Adipocyte (in vitro differentiated cells): Measurements from ENCODE around the gene KCMF1.

ENCODE experiments used
- DNase-seq: peaks from one replicate; pipeline ENCODE4 v3.0.0-alpha.2; 2015; ENCODE audit warnings: low read depth
- H3K27me3 ChIP-seq: replicated peaks from 2 replicates; pipeline ENCODE4 v1.7.0; 2013; ENCODE audit warnings: mild to moderate bottlenecking, low read length, moderate library complexity; ENCODE audit not compliant: control insufficient read depth, insufficient read depth
- H3K36me3 ChIP-seq: 2 replicates; pipeline ENCODE4 v1.7.0; 2013; ENCODE audit warnings: low read length, mild to moderate bottlenecking, moderate library complexity; ENCODE audit not compliant: control insufficient read depth, insufficient read depth, severe bottlenecking
- H3K4me1 ChIP-seq: 2 replicates; pipeline ENCODE4 v1.7.0; 2013; ENCODE audit warnings: mild to moderate bottlenecking, low read length, moderate library complexity; ENCODE audit not compliant: control insufficient read depth, insufficient read depth
- H3K4me3 ChIP-seq: 2 replicates; pipeline ENCODE4 v1.7.0; 2013; ENCODE audit warnings: mild to moderate bottlenecking, low read length, moderate library complexity
- H3K9ac ChIP-seq: 2 replicates; pipeline ENCODE4 v1.7.0; 2013; ENCODE audit warnings: mild to moderate bottlenecking, low read length, moderate library complexity
- H3K9me3 ChIP-seq: 2 replicates; pipeline ENCODE4 v1.7.0; 2013; ENCODE audit warnings: mild to moderate bottlenecking, low read length, moderate library complexity; ENCODE audit not compliant: control insufficient read depth

Gene KCMF1

DNA sequence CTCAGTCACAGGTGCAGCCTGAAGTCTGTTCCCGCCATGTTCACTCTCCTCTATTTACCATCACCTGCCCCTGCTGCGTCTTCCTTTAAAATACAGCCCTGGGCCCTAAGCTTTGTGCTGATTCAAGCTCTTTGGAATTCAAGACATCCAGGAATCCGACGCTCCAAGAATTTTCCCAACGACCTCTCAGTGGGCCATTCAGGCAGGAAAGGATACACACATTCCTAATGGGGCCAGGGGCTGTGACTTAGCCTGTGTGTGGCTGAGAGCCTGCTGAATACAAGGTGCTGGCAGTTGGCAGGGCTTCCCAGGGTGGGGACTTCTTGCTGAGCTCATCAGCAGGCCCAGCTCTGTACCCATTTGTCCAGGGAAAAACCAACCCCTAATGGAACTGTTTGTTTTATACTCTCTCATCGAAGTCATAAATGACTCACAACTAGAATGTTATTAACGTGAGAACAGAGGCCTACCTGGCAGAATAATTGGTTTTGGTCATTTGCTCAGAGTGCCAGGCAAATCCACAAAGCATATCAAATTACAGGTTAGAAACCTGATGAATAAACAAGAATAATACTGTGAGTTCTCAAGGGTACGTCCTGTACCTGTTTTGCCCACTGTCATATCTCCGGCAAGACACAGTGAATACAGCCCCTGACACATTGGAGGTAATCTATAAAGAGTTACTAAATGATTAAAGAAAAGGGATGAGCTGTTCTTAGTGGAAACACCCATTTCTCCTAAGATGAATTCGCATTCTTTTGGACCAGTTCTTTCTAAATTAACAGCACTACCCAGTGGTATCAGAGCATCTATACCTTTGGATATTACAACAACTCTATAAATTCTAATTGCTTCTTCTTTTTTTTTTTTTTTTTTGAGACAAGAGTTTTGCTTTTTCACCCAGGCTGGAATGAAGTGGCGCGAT is 12.6 kb upstream of the KCMF1 start:
- peaks cover 35% of the 10 kb centered on the region for H3K4me1 ChIP-seq
- H3K27me3 ChIP-seq: no peaks in the 10 kb centered on the region
- DNase-seq: peak; percentile 71
- H3K36me3 ChIP-seq: peaks cover 5% of the 10 kb centered on the region
- H3K4me3 ChIP-seq: no peak overlapping the region
- H3K9me3 ChIP-seq: no peaks in the 10 kb centered on the region
- H3K9ac ChIP-seq: peak overlapping the region; percentile 35

GRCh38 chr2:84959095-84959565 is 11.8 kb upstream of the KCMF1 start:
- peak overlapping the region; percentile 27 for H3K9ac ChIP-seq
- no peaks in the 10 kb centered on the region for H3K9me3 ChIP-seq
- H3K4me1 ChIP-seq: peaks cover 42% of the 10 kb centered on the region
- DNase-seq: peak; percentile 78
- no peak overlapping the region for H3K4me3 ChIP-seq
- H3K36me3 ChIP-seq: peaks cover 5% of the 10 kb centered on the region
- H3K27me3 ChIP-seq: no peaks in the 10 kb centered on the region

DNA sequence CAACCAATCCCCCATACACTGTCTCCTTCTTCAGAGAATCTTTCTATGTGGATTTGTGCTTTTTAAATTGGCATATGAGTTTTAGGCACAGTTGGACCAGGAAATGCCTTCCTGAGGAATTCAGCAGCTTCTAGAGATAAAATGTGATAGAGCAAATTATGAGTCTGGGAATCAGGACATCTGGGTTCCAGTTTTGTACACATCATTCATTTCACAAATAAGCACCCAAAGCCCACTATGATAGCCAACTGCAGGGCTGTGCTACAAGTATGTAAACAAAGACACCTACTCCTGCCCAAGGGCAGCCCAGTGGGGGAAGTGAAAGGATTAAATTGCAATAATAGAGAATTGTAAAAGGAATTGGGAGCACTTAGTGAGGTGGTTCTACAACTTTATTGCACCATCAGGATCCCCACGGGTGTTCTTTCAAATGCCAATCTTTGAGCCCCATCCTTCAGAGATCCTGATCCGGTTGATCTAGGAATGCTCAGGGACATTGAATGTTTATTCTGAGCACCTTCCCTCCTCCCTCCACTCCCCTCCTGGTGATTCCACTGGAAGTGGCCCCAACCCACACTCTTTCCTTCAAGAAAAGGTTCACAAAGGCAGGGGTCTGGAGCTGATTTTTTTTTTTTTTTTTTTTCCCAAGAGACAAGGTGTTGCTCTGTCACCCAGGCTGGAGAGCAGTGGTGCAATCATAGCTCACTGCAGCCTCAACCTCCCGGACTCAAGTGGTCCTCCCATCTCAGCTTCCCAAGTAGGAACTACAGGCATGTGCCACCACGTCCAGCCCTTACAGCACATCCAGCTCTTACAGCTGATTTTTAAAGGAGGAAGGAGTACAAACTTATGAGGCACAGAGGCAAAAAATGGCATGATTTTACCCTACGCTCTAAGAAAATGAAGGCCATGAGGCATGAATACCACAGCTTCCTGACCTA is 11.1 kb upstream of the KCMF1 start:
- no peak overlapping the region for H3K4me3 ChIP-seq
- H3K9ac ChIP-seq: peak overlapping the region; percentile 27
- DNase-seq: peak; percentile 41
- H3K27me3 ChIP-seq: no peaks in the 10 kb centered on the region
- H3K36me3 ChIP-seq: peaks cover 6% of the 10 kb centered on the region
- peaks cover 48% of the 10 kb centered on the region for H3K4me1 ChIP-seq
- H3K9me3 ChIP-seq: no peaks in the 10 kb centered on the region

GRCh38 chr2:84962917-84963316 is 8.0 kb upstream of the KCMF1 start:
- no peak overlapping the region for H3K4me3 ChIP-seq
- no peak for DNase-seq
- H3K9me3 ChIP-seq: no peaks in the 10 kb centered on the region
- no peaks in the 10 kb centered on the region for H3K27me3 ChIP-seq
- peaks cover 22% of the 10 kb centered on the region for H3K36me3 ChIP-seq
- H3K9ac ChIP-seq: no peak overlapping the region
- H3K4me1 ChIP-seq: peaks cover 45% of the 10 kb centered on the region

GRCh38 chr2:84963323-84963691 is 7.7 kb upstream of the KCMF1 start:
- H3K4me1 ChIP-seq: peaks cover 45% of the 10 kb centered on the region
- H3K9ac ChIP-seq: no peak overlapping the region
- no peaks in the 10 kb centered on the region for H3K27me3 ChIP-seq
- H3K9me3 ChIP-seq: no peaks in the 10 kb centered on the region
- H3K36me3 ChIP-seq: peaks cover 22% of the 10 kb centered on the region
- peak overlapping the region; percentile 35 for H3K4me3 ChIP-seq
- DNase-seq: no peak

DNA sequence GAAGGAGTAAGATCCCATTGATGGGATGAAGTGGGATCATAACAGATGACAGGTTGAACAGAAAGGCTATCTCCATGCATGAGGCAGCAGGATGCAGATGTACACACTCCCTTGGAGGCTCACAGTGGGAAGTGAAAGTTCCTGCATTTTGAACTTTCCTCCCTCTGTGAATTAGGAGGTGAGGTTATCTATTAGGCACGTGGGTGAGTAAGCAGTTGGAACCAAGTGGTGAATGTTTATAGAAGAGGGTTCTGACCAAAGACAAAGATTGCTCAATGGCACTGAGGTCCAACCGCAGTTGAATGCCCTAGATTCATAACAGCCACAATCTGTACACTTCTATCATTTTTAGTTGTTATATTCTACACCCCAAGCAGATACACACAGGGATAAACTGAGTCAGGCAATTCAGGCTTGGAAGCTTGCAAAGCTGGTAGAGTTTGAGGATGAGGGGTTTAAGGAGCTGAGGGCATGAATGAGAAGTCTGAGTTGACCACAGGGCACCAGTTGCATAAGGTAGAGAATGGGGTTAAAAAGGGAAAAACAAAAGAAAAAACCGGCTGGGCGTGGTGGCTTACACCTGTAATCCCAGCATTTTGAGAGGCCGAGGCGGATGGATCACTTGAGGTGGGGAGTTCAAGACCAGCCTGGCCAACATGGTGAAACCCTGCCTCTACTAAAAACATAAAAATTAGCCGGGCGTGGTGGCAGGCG is 7.1 kb upstream of the KCMF1 start:
- peak; percentile 65 for DNase-seq
- Histone ChIP-seq H3K27me3 (no peaks in the 10 kb centered on the region), H3K4me3 (peak overlapping the region; percentile 35), H3K9me3 (no peaks in the 10 kb centered on the region), H3K9ac (no peak overlapping the region), H3K36me3 (peaks cover 22% of the 10 kb centered on the region), H3K4me1 (peaks cover 44% of the 10 kb centered on the region)

DNA sequence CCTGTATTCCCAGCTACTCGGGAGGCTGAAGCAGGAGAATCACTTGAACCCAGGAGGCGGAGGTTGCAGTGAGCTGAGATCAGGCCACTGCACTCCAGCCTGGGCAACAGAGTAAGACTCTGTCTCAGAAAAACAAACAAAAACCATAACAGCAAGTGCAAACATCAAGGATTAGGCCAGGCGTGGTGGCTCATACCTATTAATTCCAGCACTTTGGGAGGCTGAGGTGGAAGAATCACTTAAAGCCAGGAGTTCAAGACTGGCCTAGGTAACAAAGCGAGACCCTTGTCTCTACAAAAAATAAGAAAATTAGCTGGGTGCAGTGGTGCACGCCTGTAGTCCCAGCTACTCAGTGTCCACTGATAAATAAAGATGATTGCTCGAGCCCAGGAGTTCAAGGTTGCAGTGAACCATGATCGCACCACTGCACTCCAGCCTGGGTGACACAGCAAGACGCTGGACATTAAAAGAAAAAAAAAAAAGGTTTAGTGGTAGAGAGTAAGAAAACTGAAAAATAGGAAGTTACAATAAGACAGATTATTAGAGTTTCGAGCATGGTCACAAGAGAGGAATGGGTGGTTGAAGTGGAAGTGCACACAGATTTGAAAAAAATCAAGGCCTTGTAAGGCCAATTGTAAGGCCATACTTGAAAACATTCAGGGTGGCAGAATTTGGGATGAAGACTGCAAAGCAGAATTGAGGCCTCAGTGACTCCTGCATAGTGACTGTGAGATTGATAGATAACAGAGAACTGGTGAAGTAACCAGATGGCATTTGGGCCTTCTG is 6.4 kb upstream of the KCMF1 start:
- Histone ChIP-seq H3K27me3 (no peaks in the 10 kb centered on the region), H3K9ac (no peak overlapping the region), H3K4me3 (no peak overlapping the region), H3K36me3 (peaks cover 22% of the 10 kb centered on the region), H3K4me1 (peaks cover 44% of the 10 kb centered on the region), H3K9me3 (no peaks in the 10 kb centered on the region)
- no peak for DNase-seq

- H3K27me3 ChIP-seq: no peaks in the 10 kb centered on the region
- no peak overlapping the region for H3K9ac ChIP-seq
- H3K9me3 ChIP-seq: no peaks in the 10 kb centered on the region
- peaks cover 38% of the 10 kb centered on the region for H3K4me1 ChIP-seq
- H3K36me3 ChIP-seq: peaks cover 22% of the 10 kb centered on the region
- DNase-seq: no peak
- H3K4me3 ChIP-seq: no peak overlapping the region
Observed at GRCh38 chr2:84965192-84965516, 5.8 kb upstream of the KCMF1 start.

DNA sequence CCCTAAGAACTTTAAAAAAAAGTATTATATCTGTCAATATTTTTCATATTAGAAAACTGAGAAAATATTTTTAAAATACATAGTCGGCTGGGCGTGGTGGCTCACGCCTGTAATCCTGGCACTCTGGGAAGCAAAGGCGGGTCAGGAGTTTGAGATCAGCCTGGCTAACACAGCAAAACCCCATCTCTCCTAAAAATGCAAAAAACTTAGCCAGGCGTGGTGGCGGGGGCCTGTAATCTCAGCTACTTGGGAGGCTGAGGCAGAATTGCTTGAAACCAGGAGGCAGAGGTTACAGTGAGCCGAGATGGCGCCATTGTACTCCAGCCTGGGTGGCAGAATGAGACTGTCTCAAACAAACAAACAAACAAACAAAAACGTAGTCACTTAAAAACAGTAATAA is 5.1 kb upstream of the KCMF1 start:
- H3K36me3 ChIP-seq: peaks cover 22% of the 10 kb centered on the region

GRCh38 chr2:84966731-84967130 is 4.2 kb upstream of the KCMF1 start:
- Histone ChIP-seq H3K9me3 (no peaks in the 10 kb centered on the region), H3K9ac (no peak overlapping the region), H3K4me1 (peaks cover 36% of the 10 kb centered on the region), H3K36me3 (peaks cover 22% of the 10 kb centered on the region), H3K4me3 (no peak overlapping the region), H3K27me3 (no peaks in the 10 kb centered on the region)
- no peak for DNase-seq

More for the DNA sequence above, 5.1 kb upstream of the KCMF1 start:
- H3K4me3 ChIP-seq: no peak overlapping the region
- peaks cover 36% of the 10 kb centered on the region for H3K4me1 ChIP-seq
- no peak overlapping the region for H3K9ac ChIP-seq
- DNase-seq: no peak
- no peaks in the 10 kb centered on the region for H3K9me3 ChIP-seq
- H3K27me3 ChIP-seq: no peaks in the 10 kb centered on the region
